22Rv1 (cell line): ENCODE data around the gene CCDC9.

Source experiments
- CTCF ChIP-seq: fragments of 450-650 bp; IDR thresholded peaks from 2 replicates; pipeline ENCODE4 v1.5.1; 2017; ENCODE audit warnings: mild to moderate bottlenecking
- ZFX ChIP-seq: fragments of 450-650 bp; IDR thresholded peaks from 2 replicates; pipeline ENCODE4 v1.6.1; 2017; ENCODE audit warnings: antibody characterized with exemption, borderline replicate concordance

GRCh38 chr19:47210689-47211316 lies 45.5 kb upstream of the CCDC9 start:
- TF ChIP-seq CTCF (peak; percentile 89), ZFX (no peak)
